Endodermal cell (in vitro differentiated cells): ENCODE results near the gene MRO. TPM values are rescaled to one million over a fixed set of nuclear protein-coding genes. Genes with fewer than 3 reads are reported as not detected.

Experiments used
- DNase-seq: peaks from one replicate; pipeline ENCODE4 v3.0.0-alpha.2; 2017
- H3K27ac ChIP-seq: 2 replicates; pipeline ENCODE4 v1.5.1; 2013; ENCODE audit warnings: mild to moderate bottlenecking, low read depth, low read length, moderate library complexity
- H3K27me3 ChIP-seq: 2 replicates; pipeline ENCODE4 v1.6.1; 2013; ENCODE audit warnings: mild to moderate bottlenecking, low read length, moderate library complexity; ENCODE audit not compliant: insufficient read depth, control insufficient read depth, poor library complexity, severe bottlenecking
- H3K36me3 ChIP-seq: 2 replicates; pipeline ENCODE4 v1.7.0; 2013; ENCODE audit warnings: mild to moderate bottlenecking, low read length, moderate library complexity; ENCODE audit not compliant: control insufficient read depth, insufficient read depth
- H3K4me1 ChIP-seq: one replicate; pipeline ENCODE4 v1.7.0; 2013; ENCODE audit warnings: low read length; ENCODE audit not compliant: control insufficient read depth, insufficient read depth
- H3K4me3 ChIP-seq: 2 replicates; pipeline ENCODE4 v1.5.1; 2013; ENCODE audit warnings: mild to moderate bottlenecking, low read length, moderate library complexity
- H3K9ac ChIP-seq: 2 replicates; pipeline ENCODE4 v1.6.1; 2013; ENCODE audit warnings: mild to moderate bottlenecking, low read length, moderate library complexity; ENCODE audit not compliant: poor library complexity, severe bottlenecking; ENCODE audit errors: extremely low read depth
- H3K9me3 ChIP-seq: 2 replicates; pipeline ENCODE4 v1.6.1; 2013; ENCODE audit warnings: mild to moderate bottlenecking, low read length, moderate library complexity; ENCODE audit not compliant: control insufficient read depth
- H3K27ac Mint-ChIP-seq: 2 replicates; pipeline ENCODE4 v1.8.0; 2020; ENCODE audit warnings: mixed read lengths
- H3K27me3 Mint-ChIP-seq: 2 replicates; pipeline ENCODE4 v1.8.0; 2021; ENCODE audit warnings: mild to moderate bottlenecking, mixed read lengths; ENCODE audit not compliant: insufficient read depth
- H3K36me3 Mint-ChIP-seq: 2 replicates; pipeline ENCODE4 v1.8.0; 2020; ENCODE audit warnings: low read depth, mixed read lengths
- H3K4me1 Mint-ChIP-seq: 2 replicates; pipeline ENCODE4 v1.8.0; 2020; ENCODE audit warnings: mixed read lengths
- H3K4me3 Mint-ChIP-seq: 2 replicates; pipeline ENCODE4 v1.8.0; 2020; ENCODE audit warnings: mild to moderate bottlenecking, moderate library complexity, mixed read lengths
- H3K9me3 Mint-ChIP-seq: 2 replicates; pipeline ENCODE4 v1.8.0; 2020; ENCODE audit warnings: mild to moderate bottlenecking, mixed read lengths
- WGBS, 2 experiments: methylation state at CpG; one replicate each; pipeline versions ENCODE4 v1.1.5 to v1.1.7; 2013; ENCODE audit warnings: missing lambda C conversion rate in 2 of 2, mixed read lengths in 1 of 2; ENCODE audit not compliant: insufficient coverage in 1 of 2, insufficient read length in 1 of 2; 5-methylcytosine and 5-hydroxymethylcytosine counted together
- total RNA-seq, 2 donors: library from RNA; stranded (reverse); fragmentation: NEBNext Ultra II Directional in 1 of 2; extraction: Animal tissue kit (Norgen Biotek cat#: 25700) in 1 of 2; gene quantifications; 2 replicates in 1 of 2; 3 replicates in 1 of 2; pipeline ENCODE4 v1.2.1, GENCODE V29; 2021
- TF ChIP-seq, protein P1 (sequence below): fragments of 200-600 bp; sonication (generic); conservative IDR thresholded peaks from 2 replicates; pipeline ENCODE4 v1.5.0; 2021; ENCODE audit warnings: antibody characterized with exemption, mild to moderate bottlenecking

Gene MRO
- total RNA-seq, 2 donors from 2014 or later = 0.35 to 0.55 TPM

DNA sequence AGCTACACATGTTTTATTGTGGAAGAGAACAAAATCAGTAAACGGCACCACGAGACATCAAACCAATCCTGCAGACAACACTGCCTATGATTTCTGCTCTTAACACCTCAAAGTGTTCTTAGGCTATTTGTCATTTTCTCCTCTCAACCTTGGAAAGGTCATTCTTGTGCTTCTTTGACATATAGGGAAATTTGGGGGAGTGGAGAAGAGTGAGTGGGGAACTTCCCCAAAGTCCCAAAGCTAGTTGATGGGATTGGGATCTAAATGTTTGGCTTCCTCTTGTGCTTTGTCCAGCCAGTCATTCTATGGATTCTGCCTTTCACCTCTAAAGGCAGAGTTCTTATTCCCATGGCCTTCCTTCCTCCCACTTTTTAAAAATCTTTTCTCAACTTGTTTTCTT, 5.8 kb upstream of the MRO start:
- Histone ChIP-seq H3K27ac (no peak overlapping the region), H3K4me1 (peaks cover 3% of the 10 kb centered on the region), H3K9me3 (no peaks in the 10 kb centered on the region), H3K9ac (no peak overlapping the region), H3K4me3 (no peak overlapping the region), H3K27me3 (no peaks in the 10 kb centered on the region), H3K36me3 (no peaks in the 10 kb centered on the region)
- TF ChIP-seq, protein P1, sequence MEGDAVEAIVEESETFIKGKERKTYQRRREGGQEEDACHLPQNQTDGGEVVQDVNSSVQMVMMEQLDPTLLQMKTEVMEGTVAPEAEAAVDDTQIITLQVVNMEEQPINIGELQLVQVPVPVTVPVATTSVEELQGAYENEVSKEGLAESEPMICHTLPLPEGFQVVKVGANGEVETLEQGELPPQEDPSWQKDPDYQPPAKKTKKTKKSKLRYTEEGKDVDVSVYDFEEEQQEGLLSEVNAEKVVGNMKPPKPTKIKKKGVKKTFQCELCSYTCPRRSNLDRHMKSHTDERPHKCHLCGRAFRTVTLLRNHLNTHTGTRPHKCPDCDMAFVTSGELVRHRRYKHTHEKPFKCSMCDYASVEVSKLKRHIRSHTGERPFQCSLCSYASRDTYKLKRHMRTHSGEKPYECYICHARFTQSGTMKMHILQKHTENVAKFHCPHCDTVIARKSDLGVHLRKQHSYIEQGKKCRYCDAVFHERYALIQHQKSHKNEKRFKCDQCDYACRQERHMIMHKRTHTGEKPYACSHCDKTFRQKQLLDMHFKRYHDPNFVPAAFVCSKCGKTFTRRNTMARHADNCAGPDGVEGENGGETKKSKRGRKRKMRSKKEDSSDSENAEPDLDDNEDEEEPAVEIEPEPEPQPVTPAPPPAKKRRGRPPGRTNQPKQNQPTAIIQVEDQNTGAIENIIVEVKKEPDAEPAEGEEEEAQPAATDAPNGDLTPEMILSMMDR = no peak
- no peak overlapping the region for H3K4me3 Mint-ChIP-seq
- no peaks in the 10 kb centered on the region for H3K9me3 Mint-ChIP-seq
- H3K27me3 Mint-ChIP-seq = no peaks in the 10 kb centered on the region
- no peaks in the 10 kb centered on the region for H3K36me3 Mint-ChIP-seq
- no peak for DNase-seq
- no peak overlapping the region for H3K27ac Mint-ChIP-seq
- H3K4me1 Mint-ChIP-seq = peaks cover 8% of the 10 kb centered on the region
- WGBS, 2 experiments = 94 to 100% methylated on average over 1 to 2 of the region's 2 CpGs

- no peak for DNase-seq
- no peaks in the 10 kb centered on the region for H3K27me3 Mint-ChIP-seq
- Histone ChIP-seq H3K27ac (no peak overlapping the region), H3K4me3 (no peak overlapping the region), H3K9me3 (no peaks in the 10 kb centered on the region), H3K4me1 (peaks cover 3% of the 10 kb centered on the region), H3K27me3 (no peaks in the 10 kb centered on the region), H3K36me3 (no peaks in the 10 kb centered on the region), H3K9ac (no peak overlapping the region)
- peaks cover 11% of the 10 kb centered on the region for H3K4me1 Mint-ChIP-seq
- no peaks in the 10 kb centered on the region for H3K9me3 Mint-ChIP-seq
- H3K27ac Mint-ChIP-seq = peak overlapping the region; percentile 23
- no peaks in the 10 kb centered on the region for H3K36me3 Mint-ChIP-seq
- 87 to 94% methylated on average over 9 to 10 of the region's 10 CpGs for WGBS, 2 experiments
- TF ChIP-seq, protein P1 = no peak
- no peak overlapping the region for H3K4me3 Mint-ChIP-seq
Measured at GRCh38 chr18:50822756-50823155, 2.9 kb upstream of the MRO start.

GRCh38 chr18:50820901-50821520, 1.2 kb upstream of the MRO start:
- WGBS, 2 experiments = 88 to 95% methylated on average over 4 to 5 of the region's 5 CpGs
- H3K27ac Mint-ChIP-seq = no peak overlapping the region
- H3K36me3 ChIP-seq = no peaks in the 10 kb centered on the region
- H3K9me3 Mint-ChIP-seq = no peaks in the 10 kb centered on the region
- H3K9me3 ChIP-seq = no peaks in the 10 kb centered on the region
- DNase-seq = no peak
- no peaks in the 10 kb centered on the region for H3K27me3 ChIP-seq
- H3K4me3 Mint-ChIP-seq = no peak overlapping the region
- H3K36me3 Mint-ChIP-seq = no peaks in the 10 kb centered on the region
- no peak overlapping the region for H3K27ac ChIP-seq
- no peak overlapping the region for H3K9ac ChIP-seq
- H3K27me3 Mint-ChIP-seq = no peaks in the 10 kb centered on the region
- TF ChIP-seq, protein P1 = no peak
- H3K4me1 ChIP-seq = peaks cover 3% of the 10 kb centered on the region
- H3K4me3 ChIP-seq = no peak overlapping the region
- peaks cover 17% of the 10 kb centered on the region for H3K4me1 Mint-ChIP-seq
